ENCODE data around the gene NFIC.

DNA sequence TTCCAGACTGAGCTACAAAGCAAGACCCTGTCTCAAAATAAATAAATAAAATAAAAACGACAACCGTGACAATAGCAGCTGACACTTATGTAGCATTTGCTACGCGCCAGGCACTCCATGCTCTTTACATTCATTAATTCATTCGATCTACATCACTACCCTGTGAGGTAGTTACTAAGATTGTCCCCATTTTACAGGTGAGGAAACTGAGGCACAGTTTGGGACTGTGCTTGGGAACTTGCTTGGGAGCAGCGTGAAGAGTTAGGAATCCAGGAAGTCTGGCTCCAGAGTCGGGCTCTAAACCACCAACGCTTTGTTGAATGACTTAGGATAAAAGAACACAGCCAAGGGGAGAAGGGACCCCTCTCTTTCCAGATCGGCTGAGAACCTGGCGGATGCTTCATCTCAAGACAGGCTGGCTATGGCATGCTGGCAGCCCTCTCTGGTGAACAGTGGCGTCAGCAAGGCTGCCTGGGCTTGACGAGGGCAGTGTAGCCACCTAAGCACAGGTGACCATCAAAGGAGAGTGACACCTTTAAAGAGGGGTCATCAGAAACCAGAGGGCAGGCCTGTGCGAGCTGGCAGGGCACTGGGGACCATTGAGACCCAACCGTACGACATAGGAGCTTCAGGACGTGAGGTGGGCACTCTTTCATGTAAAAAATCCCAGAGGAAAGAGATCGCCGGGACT, 133.5 kb downstream of the NFIC start:
- TF ChIP-seq TAF1 (IDR thresholded peaks at IDR 0.05; ENCODE audit: low read depth, low read length) (no peak), POLR2A (IDR thresholded peaks at IDR 0.05; ENCODE audit: low read depth, low read length) (no peak), POLR2AphosphoS5 (IDR thresholded peaks at IDR 0.05; ENCODE audit: low read depth, low read length) (no peak)

Data from GM12891 (cell line).